Effector memory CD4-positive, alpha-beta T cell (primary cell): ENCODE measurements around the gene NEDD4L.

ENCODE experiments used
- DNase-seq, 3 donors: peaks; one replicate each; pipeline ENCODE4 v3.0.0-alpha.2; 2020
- H3K27ac ChIP-seq: 2 replicates; pipeline ENCODE4 v1.7.0; 2013; ENCODE audit warnings: mild to moderate bottlenecking, low read length, moderate library complexity; ENCODE audit not compliant: insufficient read depth, poor library complexity, severe bottlenecking
- H3K27me3 ChIP-seq: replicated peaks from 2 replicates; pipeline ENCODE4 v1.7.0; 2013; ENCODE audit warnings: mild to moderate bottlenecking, low read length; ENCODE audit not compliant: insufficient read depth, control insufficient read depth, poor library complexity, severe bottlenecking
- H3K36me3 ChIP-seq: 2 replicates; pipeline ENCODE4 v1.7.0; 2013; ENCODE audit warnings: mild to moderate bottlenecking, low read length, moderate library complexity; ENCODE audit not compliant: control insufficient read depth, insufficient read depth
- H3K4me1 ChIP-seq: 2 replicates; pipeline ENCODE4 v1.7.0; 2013; ENCODE audit warnings: low read length, mild to moderate bottlenecking; ENCODE audit not compliant: control insufficient read depth, insufficient read depth, poor library complexity, severe bottlenecking
- H3K4me3 ChIP-seq: 2 replicates; pipeline ENCODE4 v1.7.0; 2013; ENCODE audit warnings: low read length, low read depth, mild to moderate bottlenecking; ENCODE audit not compliant: insufficient read depth, poor library complexity, severe bottlenecking
- H3K9me3 ChIP-seq: 2 replicates; pipeline ENCODE4 v1.7.0; 2013; ENCODE audit warnings: mild to moderate bottlenecking, low read length, moderate library complexity; ENCODE audit not compliant: control insufficient read depth

NEDD4L gene

GRCh38 chr18:58323866-58324762 lies 280.1 kb downstream of the NEDD4L start:
- Histone ChIP-seq H3K27ac (no peak overlapping the region), H3K4me3 (no peak overlapping the region), H3K4me1 (no peaks in the 10 kb centered on the region), H3K36me3 (no peaks in the 10 kb centered on the region), H3K27me3 (no peaks in the 10 kb centered on the region), H3K9me3 (no peaks in the 10 kb centered on the region)
- DNase-seq = no peak

- Histone ChIP-seq H3K27ac (no peak overlapping the region), H3K9me3 (no peaks in the 10 kb centered on the region)
- DNase-seq = no peak
These were observed 280.9 kb downstream of the NEDD4L start for GRCh38 chr18:58324824-58325480.

GRCh38 chr18:58325494-58325893 lies 281.5 kb downstream of the NEDD4L start:
- no peak overlapping the region for H3K27ac ChIP-seq
- no peak for DNase-seq
- no peaks in the 10 kb centered on the region for H3K4me1 ChIP-seq
- no peaks in the 10 kb centered on the region for H3K27me3 ChIP-seq
- no peaks in the 10 kb centered on the region for H3K9me3 ChIP-seq
- no peaks in the 10 kb centered on the region for H3K36me3 ChIP-seq
- no peak overlapping the region for H3K4me3 ChIP-seq

More at GRCh38 chr18:58324824-58325480, 280.9 kb downstream of the NEDD4L start:
- Histone ChIP-seq H3K4me1 (no peaks in the 10 kb centered on the region), H3K4me3 (no peak overlapping the region), H3K36me3 (no peaks in the 10 kb centered on the region), H3K27me3 (no peaks in the 10 kb centered on the region)

GRCh38 chr18:58334061-58334460 lies 290.0 kb downstream of the NEDD4L start:
- no peak overlapping the region for H3K27ac ChIP-seq
- H3K4me1 ChIP-seq = no peaks in the 10 kb centered on the region
- H3K27me3 ChIP-seq = no peaks in the 10 kb centered on the region
- no peak overlapping the region for H3K4me3 ChIP-seq
- DNase-seq = no peak
- H3K36me3 ChIP-seq = no peaks in the 10 kb centered on the region
- H3K9me3 ChIP-seq = no peaks in the 10 kb centered on the region

- Histone ChIP-seq H3K4me1 (no peaks in the 10 kb centered on the region), H3K4me3 (no peak overlapping the region), H3K27ac (no peak overlapping the region), H3K36me3 (no peaks in the 10 kb centered on the region), H3K9me3 (no peaks in the 10 kb centered on the region), H3K27me3 (no peaks in the 10 kb centered on the region)
- DNase-seq = no peak
These were observed 291.2 kb downstream of the NEDD4L start for GRCh38 chr18:58335223-58335622.

- H3K4me3 ChIP-seq = no peak overlapping the region
- H3K4me1 ChIP-seq = no peaks in the 10 kb centered on the region
- no peaks in the 10 kb centered on the region for H3K36me3 ChIP-seq
- H3K27me3 ChIP-seq = no peaks in the 10 kb centered on the region
- no peak for DNase-seq
- no peak overlapping the region for H3K27ac ChIP-seq
- no peaks in the 10 kb centered on the region for H3K9me3 ChIP-seq
These were observed 291.8 kb downstream of the NEDD4L start for GRCh38 chr18:58335821-58336220.

GRCh38 chr18:58336605-58337004 lies 292.6 kb downstream of the NEDD4L start:
- H3K36me3 ChIP-seq = no peaks in the 10 kb centered on the region
- H3K9me3 ChIP-seq = no peaks in the 10 kb centered on the region
- H3K4me1 ChIP-seq = no peaks in the 10 kb centered on the region
- H3K4me3 ChIP-seq = no peak overlapping the region
- H3K27me3 ChIP-seq = no peaks in the 10 kb centered on the region
- H3K27ac ChIP-seq = no peak overlapping the region
- no peak for DNase-seq

- Histone ChIP-seq H3K9me3 (no peaks in the 10 kb centered on the region), H3K36me3 (no peaks in the 10 kb centered on the region), H3K4me1 (no peaks in the 10 kb centered on the region), H3K4me3 (no peak overlapping the region), H3K27ac (no peak overlapping the region), H3K27me3 (no peaks in the 10 kb centered on the region)
- DNase-seq = no peak
These were observed 293.3 kb downstream of the NEDD4L start for GRCh38 chr18:58337285-58337684.

GRCh38 chr18:58337686-58338085 lies 293.7 kb downstream of the NEDD4L start:
- no peaks in the 10 kb centered on the region for H3K9me3 ChIP-seq
- no peak for DNase-seq
- H3K27ac ChIP-seq = no peak overlapping the region
- no peaks in the 10 kb centered on the region for H3K4me1 ChIP-seq
- H3K27me3 ChIP-seq = no peaks in the 10 kb centered on the region
- H3K36me3 ChIP-seq = no peaks in the 10 kb centered on the region
- no peak overlapping the region for H3K4me3 ChIP-seq

GRCh38 chr18:58338141-58338540 lies 294.1 kb downstream of the NEDD4L start:
- H3K4me1 ChIP-seq = no peaks in the 10 kb centered on the region
- no peak overlapping the region for H3K4me3 ChIP-seq
- no peaks in the 10 kb centered on the region for H3K36me3 ChIP-seq
- no peaks in the 10 kb centered on the region for H3K9me3 ChIP-seq
- no peak overlapping the region for H3K27ac ChIP-seq
- H3K27me3 ChIP-seq = no peaks in the 10 kb centered on the region
- DNase-seq = no peak
